ENCODE results near the gene UTF1. TPM values are rescaled to one million over a fixed set of nuclear protein-coding genes. Genes with fewer than 3 reads are reported as not detected.

UTF1 gene
- total and polyA plus RNA-seq, 4 donors = not detected

GRCh38 chr10:133199992-133200611 is 29.9 kb upstream of the UTF1 start:
- no peak for DNase-seq
- no peaks in the 10 kb centered on the region for H3K27me3 ChIP-seq (ENCODE audit: control insufficient read depth in 1 of 2, insufficient read depth in 2 of 2, low read length in 1 of 2)
- H3K9me3 ChIP-seq (ENCODE audit: control insufficient read depth, low read length) = no peaks in the 10 kb centered on the region
- H3K36me3 ChIP-seq (ENCODE audit: control insufficient read depth in 1 of 2, insufficient read depth in 2 of 2, low read length in 1 of 2) = no peaks in the 10 kb centered on the region
- H3K4me3 ChIP-seq (ENCODE audit: low read length in 2 of 2) = no peak overlapping the region
- 62 to 76% methylated on average over 38 of the region's 38 CpGs for WGBS, 2 donors
- ATAC-seq (ENCODE audit: low FRiP score) = no peak
- intact Hi-C loops (cut with DNase I) = no loop called here
- no peak overlapping the region for H3K27ac ChIP-seq (ENCODE audit: low read depth in 1 of 2, low read length in 2 of 2)
- H3K4me1 ChIP-seq (ENCODE audit: control insufficient read depth in 1 of 2, insufficient read depth in 2 of 2, low read length in 2 of 2) = no peaks in the 10 kb centered on the region

- intact Hi-C loops (cut with DNase I) = no loop called here
- no peaks in the 10 kb centered on the region for H3K27me3 ChIP-seq (ENCODE audit: control insufficient read depth in 1 of 2, insufficient read depth in 2 of 2, low read length in 1 of 2)
- no peak for ATAC-seq (ENCODE audit: low FRiP score)
- H3K9me3 ChIP-seq (ENCODE audit: control insufficient read depth, low read length) = no peaks in the 10 kb centered on the region
- no peak overlapping the region for H3K4me3 ChIP-seq (ENCODE audit: low read length in 2 of 2)
- WGBS, 2 donors = 89 to 90% methylated on average over 15 of the region's 15 CpGs
- DNase-seq = no peak
- no peaks in the 10 kb centered on the region for H3K4me1 ChIP-seq (ENCODE audit: control insufficient read depth in 1 of 2, insufficient read depth in 2 of 2, low read length in 2 of 2)
- H3K27ac ChIP-seq (ENCODE audit: low read depth in 1 of 2, low read length in 2 of 2) = no peak overlapping the region
- no peaks in the 10 kb centered on the region for H3K36me3 ChIP-seq (ENCODE audit: control insufficient read depth in 1 of 2, insufficient read depth in 2 of 2, low read length in 1 of 2)
Observed at GRCh38 chr10:133200621-133201031, 29.4 kb upstream of the UTF1 start.

- no peaks in the 10 kb centered on the region for H3K9me3 ChIP-seq (ENCODE audit: control insufficient read depth, low read length)
- no peak for ATAC-seq (ENCODE audit: low FRiP score)
- H3K4me3 ChIP-seq (ENCODE audit: low read length in 2 of 2) = no peak overlapping the region
- no peaks in the 10 kb centered on the region for H3K36me3 ChIP-seq (ENCODE audit: control insufficient read depth in 1 of 2, insufficient read depth in 2 of 2, low read length in 1 of 2)
- H3K27ac ChIP-seq (ENCODE audit: low read depth in 1 of 2, low read length in 2 of 2) = no peak overlapping the region
- 89 to 92% methylated on average over 56 to 57 of the region's 57 CpGs for WGBS, 2 donors
- H3K27me3 ChIP-seq (ENCODE audit: control insufficient read depth in 1 of 2, insufficient read depth in 2 of 2, low read length in 1 of 2) = no peaks in the 10 kb centered on the region
- intact Hi-C loops (cut with DNase I) = no loop called here
- no peaks in the 10 kb centered on the region for H3K4me1 ChIP-seq (ENCODE audit: control insufficient read depth in 1 of 2, insufficient read depth in 2 of 2, low read length in 2 of 2)
- DNase-seq = no peak
Observed at GRCh38 chr10:133201151-133201947, 28.7 kb upstream of the UTF1 start.

- Histone ChIP-seq H3K4me1 (ENCODE audit: control insufficient read depth in 1 of 2, insufficient read depth in 2 of 2, low read length in 2 of 2) (no peaks in the 10 kb centered on the region), H3K27ac (ENCODE audit: low read depth in 1 of 2, low read length in 2 of 2) (no peak overlapping the region), H3K36me3 (ENCODE audit: control insufficient read depth in 1 of 2, insufficient read depth in 2 of 2, low read length in 1 of 2) (no peaks in the 10 kb centered on the region), H3K27me3 (ENCODE audit: control insufficient read depth in 1 of 2, insufficient read depth in 2 of 2, low read length in 1 of 2) (no peaks in the 10 kb centered on the region), H3K4me3 (ENCODE audit: low read length in 2 of 2) (no peak overlapping the region), H3K9me3 (ENCODE audit: control insufficient read depth, low read length) (no peaks in the 10 kb centered on the region)
- 75 to 81% methylated on average over 29 of the region's 29 CpGs for WGBS, 2 donors
- no peak for ATAC-seq (ENCODE audit: low FRiP score)
- intact Hi-C loops (cut with DNase I) = no loop called here
- DNase-seq = no peak
Observed at GRCh38 chr10:133201948-133202725, 27.9 kb upstream of the UTF1 start.

DNA sequence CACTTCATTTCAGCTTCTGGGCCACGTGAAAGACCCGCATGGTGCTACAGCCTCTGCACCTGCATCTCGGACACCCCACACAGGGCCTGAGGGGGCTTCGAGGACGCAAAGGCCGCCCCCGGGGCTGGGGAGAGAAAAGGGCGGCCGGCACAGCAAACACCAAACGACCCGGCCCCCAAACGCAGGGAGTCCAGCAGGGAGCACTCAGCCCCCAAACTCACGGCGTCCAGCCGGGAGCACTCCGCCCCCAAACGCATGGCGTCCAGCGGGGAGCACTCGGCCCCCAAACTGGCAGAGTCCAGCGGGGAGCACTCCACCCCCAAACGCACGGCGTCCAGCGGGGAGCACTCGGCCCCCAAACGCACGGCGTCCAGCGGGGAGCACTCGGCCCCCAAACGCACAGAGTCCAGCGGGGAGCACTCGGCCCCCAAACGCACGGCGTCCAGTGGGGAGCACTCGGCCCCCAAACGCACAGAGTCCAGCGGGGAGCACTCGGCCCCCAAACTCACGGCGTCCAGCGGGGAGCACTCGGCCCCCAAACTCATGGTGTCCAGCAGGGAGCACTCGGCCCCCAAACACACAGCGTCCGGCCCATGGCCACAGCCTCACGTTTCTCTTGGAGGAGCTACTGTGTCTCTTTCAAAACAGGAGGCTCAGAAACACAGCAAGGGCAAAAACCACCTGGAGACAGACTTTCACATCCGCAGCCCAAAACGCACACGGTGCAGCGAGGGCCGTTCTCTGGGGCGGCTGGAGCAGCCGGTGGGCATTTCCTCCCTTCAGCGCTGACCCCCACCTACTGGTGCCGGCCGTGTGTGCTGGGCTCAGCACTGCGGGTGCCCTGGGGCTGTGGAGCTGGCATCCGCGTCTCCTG is 27.0 kb upstream of the UTF1 start:
- Histone ChIP-seq H3K4me3 (ENCODE audit: low read length in 2 of 2) (no peak overlapping the region), H3K9me3 (ENCODE audit: control insufficient read depth, low read length) (no peaks in the 10 kb centered on the region), H3K4me1 (ENCODE audit: control insufficient read depth in 1 of 2, insufficient read depth in 2 of 2, low read length in 2 of 2) (no peaks in the 10 kb centered on the region), H3K27me3 (ENCODE audit: control insufficient read depth in 1 of 2, insufficient read depth in 2 of 2, low read length in 1 of 2) (no peaks in the 10 kb centered on the region), H3K27ac (ENCODE audit: low read depth in 1 of 2, low read length in 2 of 2) (no peak overlapping the region), H3K36me3 (ENCODE audit: control insufficient read depth in 1 of 2, insufficient read depth in 2 of 2, low read length in 1 of 2) (no peaks in the 10 kb centered on the region)
- 84 to 87% methylated on average over 52 to 62 of the region's 62 CpGs for WGBS, 2 donors
- intact Hi-C loops (cut with DNase I) = no loop called here
- ATAC-seq (ENCODE audit: low FRiP score) = no peak
- DNase-seq = no peak

DNA sequence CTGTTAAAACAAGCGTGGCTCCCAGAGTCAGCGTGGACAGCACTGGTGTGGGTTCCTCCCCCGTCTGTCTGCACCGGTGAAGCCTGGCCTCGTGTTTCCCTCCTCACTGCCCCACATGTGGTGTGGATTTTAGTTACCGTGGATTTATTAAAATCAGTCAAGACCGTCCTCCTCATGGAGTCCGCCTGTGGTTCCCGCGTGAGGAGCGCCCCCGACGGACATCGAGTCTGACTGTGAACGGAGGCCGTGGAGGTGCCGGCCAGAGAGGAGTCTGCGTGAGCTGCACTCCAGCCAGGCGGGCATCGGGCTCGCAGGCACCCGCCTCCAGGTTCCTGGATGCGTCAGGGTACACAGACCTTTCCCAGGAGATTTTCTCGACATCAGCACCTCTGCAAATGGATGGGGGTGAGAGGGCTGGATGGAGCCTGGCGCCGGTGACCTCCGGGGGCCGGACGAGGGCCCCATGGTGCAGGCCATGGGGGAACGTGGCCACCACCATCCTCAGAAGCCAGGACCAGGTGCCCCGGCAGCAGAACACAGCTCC is 26.3 kb upstream of the UTF1 start:
- intact Hi-C loops (cut with DNase I) = no loop called here
- H3K27ac ChIP-seq (ENCODE audit: low read depth in 1 of 2, low read length in 2 of 2) = no peak overlapping the region
- H3K9me3 ChIP-seq (ENCODE audit: control insufficient read depth, low read length) = no peaks in the 10 kb centered on the region
- no peaks in the 10 kb centered on the region for H3K4me1 ChIP-seq (ENCODE audit: control insufficient read depth in 1 of 2, insufficient read depth in 2 of 2, low read length in 2 of 2)
- DNase-seq = no peak
- no peaks in the 10 kb centered on the region for H3K36me3 ChIP-seq (ENCODE audit: control insufficient read depth in 1 of 2, insufficient read depth in 2 of 2, low read length in 1 of 2)
- 81 to 89% methylated on average over 31 of the region's 31 CpGs for WGBS, 2 donors
- no peaks in the 10 kb centered on the region for H3K27me3 ChIP-seq (ENCODE audit: control insufficient read depth in 1 of 2, insufficient read depth in 2 of 2, low read length in 1 of 2)
- ATAC-seq (ENCODE audit: low FRiP score) = no peak
- no peak overlapping the region for H3K4me3 ChIP-seq (ENCODE audit: low read length in 2 of 2)

DNA sequence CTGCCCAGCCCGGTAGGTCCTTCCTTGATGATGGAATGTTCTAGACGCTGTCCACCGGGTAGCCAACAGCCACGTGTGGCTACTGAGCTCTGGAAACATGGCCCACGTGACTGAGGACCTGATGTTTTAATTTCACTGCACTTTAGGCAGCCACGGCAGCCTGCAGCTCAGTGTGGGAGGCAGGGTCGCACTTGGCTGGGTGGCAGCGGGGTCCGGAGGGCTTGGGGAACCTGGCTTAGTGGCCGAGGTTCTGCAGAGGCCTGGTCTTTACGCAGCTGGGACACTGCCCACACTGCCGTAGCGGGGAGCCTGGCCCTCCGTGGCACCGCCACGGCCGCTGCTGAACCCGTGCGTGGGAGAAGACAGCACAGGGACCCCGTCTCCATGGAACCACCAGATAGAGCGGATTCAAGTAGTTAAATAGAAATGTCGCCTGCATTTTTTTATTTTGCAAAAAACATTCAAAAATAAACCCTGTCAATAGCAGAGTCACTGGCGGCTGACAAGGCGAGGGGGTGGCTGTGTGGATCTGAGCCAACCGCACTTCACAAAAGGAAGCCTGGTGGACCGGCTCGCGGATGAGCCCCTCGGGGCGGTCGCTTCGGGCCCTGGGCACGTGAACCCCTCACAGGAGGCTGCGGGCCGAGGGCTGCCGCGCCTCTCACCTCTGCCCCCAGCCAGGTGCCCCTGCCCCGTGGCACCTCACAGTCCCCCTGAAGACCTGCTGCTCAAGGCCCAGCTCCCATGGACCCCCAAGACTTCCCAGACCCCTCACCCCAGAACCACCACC is 25.6 kb upstream of the UTF1 start:
- Histone ChIP-seq H3K4me1 (ENCODE audit: control insufficient read depth in 1 of 2, insufficient read depth in 2 of 2, low read length in 2 of 2) (no peaks in the 10 kb centered on the region), H3K27me3 (ENCODE audit: control insufficient read depth in 1 of 2, insufficient read depth in 2 of 2, low read length in 1 of 2) (no peaks in the 10 kb centered on the region), H3K36me3 (ENCODE audit: control insufficient read depth in 1 of 2, insufficient read depth in 2 of 2, low read length in 1 of 2) (no peaks in the 10 kb centered on the region), H3K9me3 (ENCODE audit: control insufficient read depth, low read length) (no peaks in the 10 kb centered on the region), H3K27ac (ENCODE audit: low read depth in 1 of 2, low read length in 2 of 2) (no peak overlapping the region), H3K4me3 (ENCODE audit: low read length in 2 of 2) (no peak overlapping the region)
- WGBS, 2 donors = 93 to 94% methylated on average over 36 to 38 of the region's 38 CpGs
- ATAC-seq (ENCODE audit: low FRiP score) (no peak), DNase-seq (no peak)
- intact Hi-C loops (cut with DNase I) = no loop called here
